RWPE1 (cell line): ENCODE measurements around the gene SSBP3.

Source experiments
- CTCF ChIA-PET: fragments of 350-600 bp; sonication (Branson Sonifier 250); formaldehyde crosslinking; extraction: SDS; loops from one replicate; lab custom pipeline; 2021; lab: Yijun Ruan, JAX
- POLR2A ChIA-PET: fragments of 400-600 bp; formaldehyde crosslinking; extraction: SDS; loops from one replicate; lab custom pipeline; 2020; ENCODE audit warnings: antibody characterized with exemption; ENCODE audit not compliant: low non-redundant PET; lab: Yijun Ruan, JAX
- DNase-seq: peaks from one replicate; pipeline ENCODE4 v3.0.0; 2012; ENCODE audit warnings: low spot score
- H3K27ac ChIP-seq: fragments of 450-650 bp; 2 replicates; pipeline ENCODE4 v1.5.1; 2017
- CTCF ChIP-seq: fragments of 450-650 bp; conservative IDR thresholded peaks from 2 replicates; pipeline ENCODE4 v1.5.1; 2017; ENCODE audit warnings: low read depth, mild to moderate bottlenecking

Gene SSBP3

DNA sequence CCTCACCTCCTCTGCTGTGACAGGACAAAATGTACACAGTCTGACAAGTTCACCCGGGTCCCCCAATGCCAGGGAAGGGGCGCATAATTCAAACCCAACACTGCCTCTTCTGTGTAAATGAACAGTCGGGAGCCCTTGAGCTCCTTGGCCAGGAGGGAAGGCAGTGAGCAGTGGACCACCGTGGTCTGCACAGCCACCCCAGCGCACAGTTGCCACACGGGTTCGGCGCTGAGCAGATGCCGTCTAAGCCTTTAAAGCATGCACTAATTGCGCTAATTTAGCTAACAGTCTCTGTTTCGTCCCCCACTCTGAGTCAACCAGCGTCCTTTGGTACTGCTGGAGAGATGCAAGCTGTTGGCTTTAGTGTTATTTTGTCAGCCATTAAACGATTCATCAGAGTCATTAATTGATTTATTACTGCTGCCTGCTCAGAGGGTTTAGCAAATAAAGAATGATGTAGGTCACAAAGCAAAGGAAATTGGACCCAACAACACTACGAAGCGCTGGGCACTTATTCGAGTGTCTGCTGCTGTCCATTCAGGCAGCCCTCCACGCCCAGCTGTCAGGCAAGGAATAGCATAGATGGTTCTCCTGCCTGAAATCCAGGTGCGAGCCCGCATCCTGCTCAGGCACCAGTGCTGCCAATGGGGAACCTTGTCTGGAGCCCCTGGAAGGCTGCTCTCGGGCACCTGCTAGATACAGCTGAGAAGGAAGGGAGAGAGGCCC is 114.8 kb downstream of the SSBP3 start:
- H3K27ac ChIP-seq: peak overlapping the region; percentile 13; the same call in 1 of the 2 replicates
- DNase-seq: no peak
- ChIA-PET POLR2A (no interaction called here), CTCF (interaction anchor here (0.7 kb wide), 1 partner anchor 18 kb away, joined by 3 read pairs; no protein-coding TSS in a partner anchor)
- TF ChIP-seq CTCF: no peak

DNA sequence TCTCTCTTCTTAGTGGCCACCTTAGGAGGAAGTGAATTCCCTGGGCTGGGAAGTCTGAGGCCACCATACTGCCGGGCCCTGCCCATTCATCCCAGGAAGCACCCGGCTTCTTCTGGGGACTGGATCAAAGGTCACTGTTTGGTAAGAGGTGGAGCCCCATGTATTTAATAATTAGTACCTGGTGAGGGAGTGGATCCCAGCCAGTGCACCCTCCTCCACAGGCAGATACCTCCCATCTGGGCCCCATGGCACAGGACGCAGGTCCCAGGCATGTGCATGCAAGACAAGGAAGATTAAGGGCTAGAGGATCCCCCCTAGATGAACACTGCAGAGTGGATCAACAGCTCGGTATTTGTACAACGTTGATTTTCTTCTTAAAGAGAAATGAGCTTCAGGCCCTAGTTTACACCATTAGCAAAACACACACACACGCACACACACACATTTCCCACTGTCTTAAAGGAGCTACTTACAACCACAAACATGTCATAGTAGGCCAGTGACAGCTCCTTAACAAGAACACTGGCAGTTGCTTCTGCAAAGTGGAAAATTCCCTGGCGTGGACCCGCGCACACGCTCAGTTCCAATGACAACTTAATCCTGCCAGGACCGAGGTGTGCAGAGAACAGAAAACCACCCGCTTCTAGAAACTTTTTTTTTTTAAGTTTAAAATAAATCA is 115.5 kb downstream of the SSBP3 start:
- ChIA-PET CTCF (interaction anchor here (0.7 kb wide), 1 partner anchor 19 kb away, joined by 3 read pairs; no protein-coding TSS in a partner anchor), POLR2A (no interaction called here)
- peak overlapping the region; percentile 28 for H3K27ac ChIP-seq
- no peak for TF ChIP-seq CTCF
- DNase-seq: no peak

- ChIA-PET POLR2A (no interaction called here), CTCF (interaction anchor here (0.5 kb wide), 1 partner anchor 16 kb away, joined by 5 read pairs; no protein-coding TSS in a partner anchor)
- DNase-seq: no peak
- no peak for TF ChIP-seq CTCF
- peak overlapping the region; percentile 28 for H3K27ac ChIP-seq
These were observed 116.4 kb downstream of the SSBP3 start for GRCh38 chr1:54289712-54290233.

DNA sequence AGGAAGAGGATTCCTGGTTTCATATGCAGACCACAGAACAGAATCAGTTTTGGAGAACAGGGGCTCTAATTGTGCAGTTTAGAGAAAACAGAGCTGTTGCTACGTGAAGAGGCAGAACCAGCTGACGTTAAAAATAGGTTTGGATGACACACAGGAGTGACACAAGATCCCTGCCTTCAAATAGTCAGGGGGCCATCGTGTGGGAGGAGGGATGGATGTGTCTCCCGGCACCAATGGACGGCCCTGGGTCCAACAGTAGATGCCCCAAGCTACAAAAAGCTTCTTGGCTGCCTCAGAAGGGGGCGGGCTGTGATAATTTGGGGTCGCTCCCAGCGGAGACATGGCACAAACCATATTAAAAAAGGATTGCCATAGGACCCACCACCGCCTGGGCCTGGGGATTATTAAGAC is 118.4 kb downstream of the SSBP3 start:
- no peak for DNase-seq
- ChIA-PET CTCF (interaction anchor here (0.7 kb wide), 1 partner anchor 111 kb away, joined by 3 read pairs; no protein-coding TSS in a partner anchor), POLR2A (no interaction called here)
- no peak for TF ChIP-seq CTCF
- H3K27ac ChIP-seq: peak overlapping the region; percentile 69

DNA sequence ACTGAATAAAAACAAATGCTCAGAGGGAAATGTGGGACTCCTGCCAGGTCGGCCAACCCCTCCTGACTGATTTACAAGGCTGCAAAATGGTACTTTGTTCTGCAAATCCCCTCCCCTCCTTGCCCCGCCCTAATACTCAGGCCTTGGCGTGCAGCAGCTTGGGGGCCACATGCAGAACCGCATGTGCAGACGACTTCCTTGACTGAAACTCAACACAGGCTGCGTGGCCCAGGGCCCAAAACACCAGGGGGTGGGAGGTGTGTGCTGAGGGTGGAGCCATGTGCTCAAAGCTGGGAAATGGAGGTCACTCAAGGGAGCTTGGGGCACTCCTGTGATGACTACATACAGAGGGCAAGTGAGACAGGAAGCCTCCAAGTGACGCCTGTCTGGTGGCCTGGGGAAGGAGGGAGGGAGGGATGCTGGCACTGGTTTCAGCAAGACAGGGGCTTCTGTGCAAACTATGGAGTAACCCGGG is 119.0 kb downstream of the SSBP3 start:
- ChIA-PET POLR2A (no interaction called here), CTCF (interaction anchor here (0.7 kb wide), 1 partner anchor 110 kb away, joined by 3 read pairs; no protein-coding TSS in a partner anchor)
- TF ChIP-seq CTCF: no peak
- peak; percentile 39 for DNase-seq
- peak overlapping the region; percentile 69 for H3K27ac ChIP-seq

GRCh38 chr1:54285815-54286345 is 120.3 kb downstream of the SSBP3 start:
- peak overlapping the region; percentile 69; the same call in 1 of the 2 replicates for H3K27ac ChIP-seq
- DNase-seq: no peak
- ChIA-PET CTCF (interaction anchor here (0.6 to 0.7 kb wide), 2 partner anchors 24 to 60 kb away, joined by 3 read pairs; no protein-coding TSS in a partner anchor), POLR2A (no interaction called here)
- no peak for TF ChIP-seq CTCF
